Measurements from ENCODE around the gene LARP4.

GRCh38 chr12:50504798-50505674 is 104.4 kb downstream of the LARP4 start, which contains the start of gene DIP2B:
- TF ChIP-seq TAF1 (IDR thresholded peaks at IDR 0.05; ENCODE audit: low read depth) (peak; percentile 99), RAD21 (IDR thresholded peaks at IDR 0.05; ENCODE audit: low read depth) (peak; percentile 100), EGR1 (IDR thresholded peaks at IDR 0.05) (no peak), CEBPB (IDR thresholded peaks at IDR 0.05) (no peak; the same call in 1 of the 2 replicates), REST (IDR thresholded peaks at IDR 0.05; ENCODE audit: low read depth) (peak; percentile 34; the same call in 1 of the 2 replicates), EP300 (IDR thresholded peaks at IDR 0.05; ENCODE audit: borderline replicate concordance) (peak; percentile 72; the same call in 1 of the 2 replicates), MAX (IDR thresholded peaks at IDR 0.05) (peak; percentile 86), CREB1 (IDR thresholded peaks at IDR 0.05; ENCODE audit: low read depth) (no peak), USF1 (IDR thresholded peaks at IDR 0.05) (peak; percentile 99)

Measured in Ishikawa (cell line).